ENCODE results near the gene FDXR.

The FDXR gene, protein sequence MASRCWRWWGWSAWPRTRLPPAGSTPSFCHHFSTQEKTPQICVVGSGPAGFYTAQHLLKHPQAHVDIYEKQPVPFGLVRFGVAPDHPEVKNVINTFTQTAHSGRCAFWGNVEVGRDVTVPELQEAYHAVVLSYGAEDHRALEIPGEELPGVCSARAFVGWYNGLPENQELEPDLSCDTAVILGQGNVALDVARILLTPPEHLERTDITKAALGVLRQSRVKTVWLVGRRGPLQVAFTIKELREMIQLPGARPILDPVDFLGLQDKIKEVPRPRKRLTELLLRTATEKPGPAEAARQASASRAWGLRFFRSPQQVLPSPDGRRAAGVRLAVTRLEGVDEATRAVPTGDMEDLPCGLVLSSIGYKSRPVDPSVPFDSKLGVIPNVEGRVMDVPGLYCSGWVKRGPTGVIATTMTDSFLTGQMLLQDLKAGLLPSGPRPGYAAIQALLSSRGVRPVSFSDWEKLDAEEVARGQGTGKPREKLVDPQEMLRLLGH

DNA sequence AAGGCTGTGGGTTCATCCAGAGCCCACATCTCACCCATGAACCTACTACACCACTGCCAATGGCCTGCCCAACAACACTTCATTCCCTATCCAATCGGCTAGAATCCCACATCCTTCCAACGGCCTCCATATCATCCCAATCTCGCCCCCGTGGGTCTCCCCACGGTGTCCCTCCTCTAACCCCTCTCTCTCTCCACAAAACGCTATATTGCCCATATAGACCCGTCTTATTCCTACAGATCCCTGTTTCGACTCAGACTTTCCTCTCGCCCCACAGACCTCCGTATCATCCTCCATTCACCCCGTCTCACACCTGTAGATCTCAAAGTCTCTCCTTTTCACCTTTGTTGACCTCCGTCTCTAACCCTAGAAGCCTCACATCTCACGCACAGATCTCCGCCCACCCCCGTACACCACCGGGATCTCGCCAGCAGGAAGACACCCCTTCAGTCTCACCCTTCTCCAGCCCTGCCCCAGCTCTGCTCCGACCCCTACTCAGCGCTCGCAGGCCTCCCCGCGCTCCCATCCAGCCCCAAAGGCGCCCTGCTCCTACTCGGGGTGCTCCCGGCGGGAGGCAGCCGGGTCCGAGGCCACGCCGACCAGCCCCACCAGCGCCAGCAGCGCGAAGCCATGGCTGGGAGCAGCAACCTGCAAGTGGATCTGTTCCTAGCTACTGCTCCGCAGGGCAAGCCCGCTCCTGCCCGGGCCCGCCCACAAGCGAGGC lies at the start of gene FDXR:
Gene FDXR, minus strand, starts transcription at position 682 of the 724 bp plus-strand sequence. Its CDS starts 50 bp downstream, at position 632.
- TF ChIP-seq, protein P1, sequence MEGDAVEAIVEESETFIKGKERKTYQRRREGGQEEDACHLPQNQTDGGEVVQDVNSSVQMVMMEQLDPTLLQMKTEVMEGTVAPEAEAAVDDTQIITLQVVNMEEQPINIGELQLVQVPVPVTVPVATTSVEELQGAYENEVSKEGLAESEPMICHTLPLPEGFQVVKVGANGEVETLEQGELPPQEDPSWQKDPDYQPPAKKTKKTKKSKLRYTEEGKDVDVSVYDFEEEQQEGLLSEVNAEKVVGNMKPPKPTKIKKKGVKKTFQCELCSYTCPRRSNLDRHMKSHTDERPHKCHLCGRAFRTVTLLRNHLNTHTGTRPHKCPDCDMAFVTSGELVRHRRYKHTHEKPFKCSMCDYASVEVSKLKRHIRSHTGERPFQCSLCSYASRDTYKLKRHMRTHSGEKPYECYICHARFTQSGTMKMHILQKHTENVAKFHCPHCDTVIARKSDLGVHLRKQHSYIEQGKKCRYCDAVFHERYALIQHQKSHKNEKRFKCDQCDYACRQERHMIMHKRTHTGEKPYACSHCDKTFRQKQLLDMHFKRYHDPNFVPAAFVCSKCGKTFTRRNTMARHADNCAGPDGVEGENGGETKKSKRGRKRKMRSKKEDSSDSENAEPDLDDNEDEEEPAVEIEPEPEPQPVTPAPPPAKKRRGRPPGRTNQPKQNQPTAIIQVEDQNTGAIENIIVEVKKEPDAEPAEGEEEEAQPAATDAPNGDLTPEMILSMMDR (IDR thresholded peaks at IDR 0.05; ENCODE audit: borderline replicate concordance, insufficient read depth, low read depth, low read length): no peak
- peak within 1 kb of the TSS; percentile 65 for H3K4me3 ChIP-seq (ENCODE audit: low read depth, low read length)

GRCh38 chr17:74922172-74922571 lies 49.4 kb upstream of the FDXR start:
- H3K4me3 ChIP-seq (ENCODE audit: low read depth, low read length): no peak overlapping the region
- TF ChIP-seq, protein P1 (IDR thresholded peaks at IDR 0.05; ENCODE audit: borderline replicate concordance, insufficient read depth, low read depth, low read length): no peak

DNA sequence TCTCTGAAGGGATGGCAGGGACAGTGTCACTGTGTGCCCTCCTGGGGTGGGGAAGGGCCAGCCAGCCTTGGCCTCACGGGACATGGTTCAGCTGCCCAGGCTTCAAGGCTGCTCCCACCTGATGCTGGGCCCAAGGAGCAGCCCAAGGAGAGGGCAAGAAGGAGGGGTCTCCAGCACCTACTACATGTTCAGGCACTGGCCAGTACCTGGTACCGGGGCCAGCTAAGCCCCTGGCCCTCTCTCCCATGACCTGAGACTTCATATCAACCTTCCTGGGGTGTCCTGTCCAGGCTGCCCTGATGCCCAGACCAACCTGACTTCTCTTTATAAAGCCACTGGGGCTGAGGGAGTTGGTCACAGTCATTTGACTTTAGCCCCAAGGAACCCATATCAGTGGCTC lies 49.0 kb upstream of the FDXR start:
- TF ChIP-seq, protein P1 (IDR thresholded peaks at IDR 0.05; ENCODE audit: borderline replicate concordance, insufficient read depth, low read depth, low read length): no peak
- H3K4me3 ChIP-seq (ENCODE audit: low read depth, low read length): no peak overlapping the region

DNA sequence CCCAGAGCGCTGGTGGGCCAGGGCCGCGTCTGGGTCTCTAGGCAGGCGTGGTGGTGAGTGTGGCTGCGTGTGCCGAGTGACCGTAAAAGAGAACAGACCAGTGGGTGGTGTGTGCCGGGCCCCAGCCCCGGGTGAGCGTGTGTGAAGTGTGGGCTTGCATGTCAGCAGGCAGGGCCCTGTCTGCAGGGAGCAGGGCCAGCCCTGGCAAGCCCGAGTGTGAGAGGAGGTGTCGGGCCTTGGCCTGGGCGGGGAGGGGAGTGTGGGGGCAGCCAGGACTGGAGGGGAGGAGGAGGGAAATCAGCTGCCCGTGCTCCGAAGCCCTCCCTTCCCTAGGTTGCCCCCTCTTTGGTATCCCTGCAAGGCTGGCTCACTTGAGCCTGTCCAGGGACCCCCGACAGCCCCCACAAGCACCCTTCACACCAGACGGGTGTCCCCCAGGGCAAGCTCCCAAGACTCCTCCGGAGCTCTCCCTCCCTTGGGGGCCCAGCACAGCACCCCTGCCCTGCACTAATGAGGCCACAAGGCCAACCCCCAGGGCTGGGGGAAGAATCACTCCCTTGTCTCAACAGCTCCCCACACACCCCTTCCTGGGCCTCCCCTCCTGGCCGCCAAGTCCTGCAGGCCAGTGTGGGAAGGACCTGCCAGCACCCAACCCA lies 48.4 kb upstream of the FDXR start:
- H3K4me3 ChIP-seq (ENCODE audit: low read depth, low read length): no peak overlapping the region
- TF ChIP-seq, protein P1 (IDR thresholded peaks at IDR 0.05; ENCODE audit: borderline replicate concordance, insufficient read depth, low read depth, low read length): no peak

- TF ChIP-seq, protein P1 (IDR thresholded peaks at IDR 0.05; ENCODE audit: borderline replicate concordance, insufficient read depth, low read depth, low read length): no peak
- no peak overlapping the region for H3K4me3 ChIP-seq (ENCODE audit: low read depth, low read length)
Observed at GRCh38 chr17:74920642-74921025, 47.8 kb upstream of the FDXR start.

DNA sequence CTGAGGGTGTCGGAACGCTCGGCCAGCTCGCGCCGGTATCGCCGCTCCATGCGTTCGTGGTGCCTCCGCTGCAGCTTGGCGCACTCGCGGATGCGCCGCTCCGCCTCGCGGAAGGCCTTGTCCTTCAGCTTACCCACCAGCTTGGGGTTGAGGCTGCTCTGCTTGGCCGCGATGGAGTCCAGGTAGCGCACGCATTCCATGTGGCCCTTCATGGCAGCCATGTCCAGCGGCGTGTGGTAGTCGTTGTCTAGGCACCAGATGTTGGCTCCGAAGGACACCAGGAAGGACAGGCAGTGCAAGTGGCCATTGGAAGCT lies 47.5 kb upstream of the FDXR start:
- no peak overlapping the region for H3K4me3 ChIP-seq (ENCODE audit: low read depth, low read length)
- TF ChIP-seq, protein P1 (IDR thresholded peaks at IDR 0.05; ENCODE audit: borderline replicate concordance, insufficient read depth, low read depth, low read length): no peak

Data from GM12875 (cell line).